ENCODE results near the gene FNDC7. TPM values are rescaled to one million over a fixed set of nuclear protein-coding genes. Genes with fewer than 3 reads are reported as not detected.

Gene FNDC7
- total RNA-seq, 2 experiments from 2014 or later = 0.05 TPM; not detected in 1

DNA sequence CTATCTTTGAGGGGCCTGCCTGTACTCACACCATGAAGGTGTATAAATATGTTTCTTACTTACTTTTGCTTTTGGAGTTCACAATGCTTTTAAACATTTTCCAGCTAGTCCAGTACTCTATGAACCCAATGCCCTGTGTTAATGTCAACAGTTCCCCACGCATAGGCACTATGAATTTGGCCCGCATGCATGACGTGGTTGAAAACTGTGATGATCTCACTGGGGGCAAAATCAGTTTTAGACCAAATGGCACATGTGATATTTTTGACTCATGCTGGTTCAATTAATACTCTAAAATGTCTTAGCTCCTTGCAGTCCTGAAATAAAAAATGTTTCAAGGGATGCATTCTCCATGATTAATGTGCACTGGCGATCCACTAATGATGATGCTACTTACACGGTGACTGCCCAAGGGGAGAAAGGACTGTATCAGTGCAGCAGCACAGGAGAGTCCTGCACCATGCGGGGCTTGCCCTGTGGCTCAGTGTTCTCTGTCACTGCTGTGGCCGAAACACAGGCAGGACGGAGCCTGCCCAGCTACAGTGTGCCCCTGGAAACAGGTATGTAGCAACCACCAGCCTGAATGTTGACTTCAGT is 15.7 kb downstream of the FNDC7 start:
- H3K4me3 Mint-ChIP-seq = no peak overlapping the region
- H3K9me3 Mint-ChIP-seq = no peaks in the 10 kb centered on the region
- no peak overlapping the region for H3K27ac Mint-ChIP-seq
- no peaks in the 10 kb centered on the region for H3K4me1 Mint-ChIP-seq
- POLR2A ChIA-PET = no interaction called here
- no peaks in the 10 kb centered on the region for H3K36me3 Mint-ChIP-seq (ENCODE audit: low read depth)
- H3K27me3 Mint-ChIP-seq = peaks cover 9% of the 10 kb centered on the region
- no peak for DNase-seq
- CTCF ChIA-PET = interaction anchor here (1.5 kb wide), 1 partner anchor 10 kb away, joined by 3 read pairs; no protein-coding TSS in a partner anchor

DNA sequence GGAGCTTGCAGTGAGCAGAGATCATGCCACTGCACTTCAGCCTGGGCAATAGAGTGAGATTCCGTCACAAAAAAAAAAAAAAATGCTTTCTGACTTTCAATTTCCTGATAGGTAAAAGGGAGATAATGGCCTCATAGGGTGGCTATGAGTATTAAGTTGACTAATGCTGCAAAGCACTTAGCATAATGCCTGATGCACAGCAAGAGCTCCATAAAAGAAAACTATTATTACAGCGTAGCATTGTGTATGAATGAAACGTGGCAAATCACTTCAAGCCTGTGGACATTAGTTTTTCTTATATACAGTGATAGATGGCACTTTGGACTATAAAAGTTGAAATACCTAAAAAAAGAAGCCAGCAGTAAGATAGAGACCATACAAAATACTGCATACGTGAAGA is 16.8 kb downstream of the FNDC7 start:
- ChIA-PET POLR2A (no interaction called here), CTCF (interaction anchor here (0.7 to 1.5 kb wide), 3 partner anchors 9 to 887 kb away, joined by 3 read pairs; no protein-coding TSS in a partner anchor)
- Mint-ChIP-seq H3K27me3 (peaks cover 9% of the 10 kb centered on the region), H3K27ac (no peak overlapping the region), H3K4me1 (no peaks in the 10 kb centered on the region), H3K4me3 (no peak overlapping the region), H3K36me3 (ENCODE audit: low read depth) (no peaks in the 10 kb centered on the region), H3K9me3 (no peaks in the 10 kb centered on the region)
- DNase-seq = no peak

DNA sequence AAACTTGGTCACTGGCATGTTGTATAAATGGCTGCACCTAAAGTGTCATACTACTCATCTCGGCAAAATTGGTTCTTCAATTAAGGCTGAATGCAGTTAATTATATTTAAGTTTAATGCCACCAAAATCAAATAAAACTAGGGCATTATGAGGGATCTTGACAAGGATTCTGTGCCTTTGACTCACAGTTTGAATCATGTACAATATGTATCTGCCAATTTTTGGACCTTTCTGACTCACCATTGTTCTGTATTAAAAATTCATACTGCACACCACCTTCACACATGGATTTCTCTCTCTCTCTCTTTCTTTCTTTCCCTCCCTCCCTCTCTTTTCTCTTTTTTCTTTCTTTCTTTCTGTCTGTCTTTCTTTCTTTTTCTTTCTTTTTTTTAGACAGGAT is 19.7 kb downstream of the FNDC7 start:
- DNase-seq = no peak
- no peaks in the 10 kb centered on the region for H3K36me3 Mint-ChIP-seq (ENCODE audit: low read depth)
- ChIA-PET CTCF (no interaction called here), POLR2A (no interaction called here)
- H3K27me3 Mint-ChIP-seq = peaks cover 13% of the 10 kb centered on the region
- H3K4me3 Mint-ChIP-seq = no peak overlapping the region
- no peak overlapping the region for H3K27ac Mint-ChIP-seq
- H3K4me1 Mint-ChIP-seq = no peaks in the 10 kb centered on the region
- no peaks in the 10 kb centered on the region for H3K9me3 Mint-ChIP-seq

- DNase-seq = no peak
- no peaks in the 10 kb centered on the region for H3K36me3 Mint-ChIP-seq (ENCODE audit: low read depth)
- peaks cover 13% of the 10 kb centered on the region for H3K27me3 Mint-ChIP-seq
- ChIA-PET POLR2A (interaction anchor here (1.1 kb wide), 1 partner anchor 73 kb away, joined by 3 read pairs; no protein-coding TSS in a partner anchor), CTCF (interaction anchor here (1.1 to 1.3 kb wide), 2 partner anchors 10 to 94 kb away, joined by 3 to 4 read pairs; no protein-coding TSS in a partner anchor)
- no peaks in the 10 kb centered on the region for H3K9me3 Mint-ChIP-seq
- H3K4me3 Mint-ChIP-seq = no peak overlapping the region
- H3K27ac Mint-ChIP-seq = no peak overlapping the region
- H3K4me1 Mint-ChIP-seq = no peaks in the 10 kb centered on the region
These were observed 21.6 kb downstream of the FNDC7 start for GRCh38 chr1:108734171-108734865.

DNA sequence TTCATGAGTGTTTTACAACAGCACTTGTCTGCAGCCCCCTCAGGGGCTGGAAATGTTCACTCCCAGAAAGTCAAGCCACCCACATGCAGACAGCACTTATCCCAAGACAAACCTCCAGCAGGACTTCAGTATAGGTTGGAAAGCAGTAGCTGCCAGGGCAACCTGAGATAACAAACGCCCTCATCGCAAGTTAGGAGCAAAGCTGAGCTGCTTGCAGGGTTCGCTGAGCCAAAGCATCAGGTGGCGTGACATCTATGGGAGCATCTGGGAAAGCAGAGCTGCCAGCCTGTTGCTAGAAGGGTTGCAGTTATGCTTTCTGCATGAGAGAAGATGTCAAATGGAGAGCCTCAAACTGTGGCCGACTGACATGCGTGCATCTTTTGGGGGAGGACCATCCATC is 29.5 kb downstream of the FNDC7 start:
- ChIA-PET CTCF (interaction anchor here (0.9 kb wide), 1 partner anchor 27 kb away, joined by 3 read pairs; no protein-coding TSS in a partner anchor), POLR2A (interaction anchor here (3.0 kb wide), 1 partner anchor 51 kb away, joined by 14 read pairs; the partner anchor contains the start of gene PRPF38B)
- Mint-ChIP-seq H3K27me3 (no peaks in the 10 kb centered on the region), H3K36me3 (ENCODE audit: low read depth) (peaks cover 8% of the 10 kb centered on the region), H3K4me1 (peaks cover 10% of the 10 kb centered on the region), H3K4me3 (no peak overlapping the region), H3K9me3 (no peaks in the 10 kb centered on the region), H3K27ac (no peak overlapping the region)
- DNase-seq = no peak

- Mint-ChIP-seq H3K36me3 (ENCODE audit: low read depth) (peaks cover 30% of the 10 kb centered on the region), H3K4me3 (peak overlapping the region; percentile 93), H3K4me1 (peaks cover 35% of the 10 kb centered on the region), H3K27me3 (no peaks in the 10 kb centered on the region), H3K9me3 (no peaks in the 10 kb centered on the region), H3K27ac (peak overlapping the region; percentile 95)
- CTCF ChIA-PET = interaction anchor here (0.9 to 1.0 kb wide), 3 partner anchors 9 to 99 kb away, joined by 3 to 4 read pairs (median 3); no protein-coding TSS in a partner anchor
- DNase-seq = no peak
- POLR2A ChIA-PET = interaction anchor here (2.5 to 5.5 kb wide), 2 partner anchors 43 to 53 kb away, joined by 10 to 57 read pairs; partner anchors contain the start of gene PRPF38B
These were observed 33.3 kb downstream of the FNDC7 start for GRCh38 chr1:108745980-108746381.

DNA sequence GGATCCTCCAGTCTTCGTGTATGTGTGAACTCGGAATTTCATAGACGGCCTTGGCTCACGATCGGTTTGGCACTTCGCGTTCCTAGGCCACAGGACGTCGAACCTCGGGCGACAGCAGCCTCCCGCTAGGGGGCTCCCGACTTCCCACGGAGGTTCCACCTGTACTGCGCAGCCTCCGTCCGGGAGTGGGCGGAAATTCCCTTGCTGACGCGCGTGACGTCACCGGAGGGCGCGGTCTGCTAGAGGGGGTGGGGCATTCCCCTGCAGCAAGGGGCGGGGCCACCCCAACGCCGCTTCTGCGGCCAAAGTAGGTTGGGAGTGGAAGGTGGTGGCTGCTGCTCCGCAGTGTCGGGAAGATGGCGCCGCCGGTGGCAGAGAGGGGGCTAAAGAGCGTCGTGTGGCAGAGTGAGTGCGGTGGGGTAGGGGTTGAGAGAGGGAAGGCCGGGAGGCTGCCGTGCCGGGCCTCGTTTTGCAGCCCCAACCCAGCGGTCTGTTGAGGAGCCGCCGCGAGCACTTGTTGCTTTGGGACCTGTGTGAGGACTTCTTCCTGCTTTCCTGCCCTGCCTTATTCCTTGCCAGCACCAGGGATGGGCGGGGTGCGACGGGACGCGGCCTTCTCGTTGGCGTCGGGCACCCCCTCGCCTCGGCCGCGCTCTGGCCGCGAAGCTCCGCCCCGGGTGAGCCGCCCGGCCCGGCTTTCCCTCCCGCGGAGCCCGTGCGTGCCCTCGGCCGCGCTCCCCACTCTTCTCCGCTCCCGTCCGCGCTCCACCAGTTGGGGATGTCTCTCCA is 33.9 kb downstream of the FNDC7 start, which contains the start of gene STXBP3:
Gene STXBP3 (plus strand): TSS at position 293 of the 789 bp plus-strand sequence. CDS start 64 bp downstream, at position 357.
- POLR2A ChIA-PET = interaction anchor here (1.0 to 5.5 kb wide), 3 partner anchors 43 to 132 kb away, joined by 3 to 57 read pairs (median 10); partner anchors contain the start of gene PRPF38B

DNA sequence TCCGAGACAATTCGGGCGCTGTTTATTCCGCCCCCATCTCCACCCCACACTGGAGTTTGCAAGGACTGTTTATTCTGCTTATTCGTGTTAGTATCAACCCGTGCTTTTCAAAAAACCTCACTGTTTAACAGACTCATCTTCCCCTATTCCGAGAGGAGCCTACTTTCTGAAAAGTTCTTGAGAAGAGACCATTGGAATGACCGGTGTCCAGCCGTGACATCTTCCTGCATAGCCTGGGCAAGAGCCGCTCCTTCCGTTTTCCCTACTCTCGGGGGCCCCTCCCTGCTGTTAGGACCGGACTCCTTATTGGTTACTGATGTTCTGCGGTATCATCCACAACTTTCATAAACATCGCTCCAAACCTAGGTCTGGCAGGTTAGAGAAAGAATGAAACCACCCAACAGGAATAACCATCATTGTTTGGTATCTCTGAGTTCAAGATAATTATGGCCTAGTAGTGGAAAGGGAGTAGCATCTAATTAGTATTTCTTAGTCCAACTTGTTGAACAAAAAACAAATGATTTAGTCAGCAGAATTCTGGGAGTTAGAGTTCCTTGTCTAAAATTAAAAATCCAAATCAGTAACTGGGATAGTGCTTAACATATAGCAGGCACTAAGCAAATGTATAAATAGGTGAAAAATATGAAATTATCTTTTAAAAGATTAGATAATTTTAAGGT is 34.6 kb downstream of the FNDC7 start:
- H3K27me3 Mint-ChIP-seq = no peaks in the 10 kb centered on the region
- peak overlapping the region; percentile 93 for H3K4me3 Mint-ChIP-seq
- peaks cover 31% of the 10 kb centered on the region for H3K36me3 Mint-ChIP-seq (ENCODE audit: low read depth)
- CTCF ChIA-PET = interaction anchor here (1.0 kb wide), 2 partner anchors 55 to 187 kb away, joined by 3 to 4 read pairs; partner anchors contain the start of genes EEIG2 and PRPF38B
- peak; percentile 49 for DNase-seq
- H3K27ac Mint-ChIP-seq = peak overlapping the region; percentile 89
- POLR2A ChIA-PET = interaction anchor here (1.0 to 5.5 kb wide), 2 partner anchors 54 to 132 kb away, joined by 3 to 57 read pairs; partner anchors contain the start of gene PRPF38B
- H3K4me1 Mint-ChIP-seq = peaks cover 30% of the 10 kb centered on the region
- no peaks in the 10 kb centered on the region for H3K9me3 Mint-ChIP-seq

More for the DNA sequence above, 33.9 kb downstream of the FNDC7 start, which contains the start of gene STXBP3:
- CTCF ChIA-PET = interaction anchor here (1.0 kb wide), 3 partner anchors 10 to 186 kb away, joined by 3 to 4 read pairs (median 3); partner anchors contain the start of genes EEIG2 and PRPF38B
- peak; percentile 100 for DNase-seq
- peak within 1 kb of the TSS; percentile 95 for H3K27ac Mint-ChIP-seq
- H3K27me3 Mint-ChIP-seq = no peaks in the 10 kb centered on the region
- no peaks in the 10 kb centered on the region for H3K9me3 Mint-ChIP-seq
- peaks cover 31% of the 10 kb centered on the region for H3K4me1 Mint-ChIP-seq
- peaks cover 31% of the 10 kb centered on the region for H3K36me3 Mint-ChIP-seq (ENCODE audit: low read depth)
- H3K4me3 Mint-ChIP-seq = peak within 1 kb of the TSS; percentile 93

DNA sequence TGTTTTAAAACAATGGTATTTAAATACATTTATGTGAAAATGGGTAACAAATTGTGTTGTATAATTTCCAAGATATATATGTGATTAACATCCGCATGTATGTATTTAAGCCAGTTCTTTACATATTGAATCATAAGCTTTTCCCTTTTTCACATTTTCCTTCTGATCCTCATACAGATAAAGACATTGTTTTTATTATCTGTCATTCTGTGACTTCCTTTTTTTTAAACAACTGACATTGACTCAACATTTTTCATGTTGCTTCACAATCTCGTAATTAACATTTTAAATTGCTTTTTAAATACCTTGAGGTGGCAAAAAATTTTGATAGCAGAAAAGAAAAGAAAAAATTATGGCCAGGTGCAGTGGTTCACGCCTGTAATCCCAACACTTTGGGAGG is 35.2 kb downstream of the FNDC7 start:
- no peaks in the 10 kb centered on the region for H3K27me3 Mint-ChIP-seq
- POLR2A ChIA-PET = interaction anchor here (1.1 to 5.5 kb wide), 3 partner anchors 43 to 187 kb away, joined by 3 to 57 read pairs (median 3); partner anchors contain the start of genes EEIG2 and PRPF38B
- CTCF ChIA-PET = interaction anchor here (1.6 kb wide), 1 partner anchor 365 kb away, joined by 3 read pairs; a partner anchor contains a TSS

DNA sequence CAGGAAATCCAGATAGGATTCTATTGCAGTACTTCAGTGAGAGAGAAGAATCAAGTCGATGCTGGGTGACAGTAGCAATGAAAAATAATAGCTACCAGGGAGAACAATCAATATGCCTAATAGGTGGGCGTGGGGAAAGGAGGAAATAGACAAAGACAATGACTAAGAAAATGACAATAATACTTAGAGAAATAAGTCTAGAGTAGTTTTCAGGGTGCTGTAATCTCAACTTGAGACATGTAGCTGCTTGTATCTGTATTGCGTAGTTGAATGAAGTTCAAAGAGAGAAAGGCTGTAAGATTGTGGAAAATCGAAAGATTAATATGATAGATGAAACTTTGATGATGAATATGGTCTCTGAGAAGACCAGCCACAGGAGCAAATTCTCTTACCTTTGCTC is 36.4 kb downstream of the FNDC7 start:
- Mint-ChIP-seq H3K9me3 (no peaks in the 10 kb centered on the region), H3K4me3 (no peak overlapping the region), H3K4me1 (peaks cover 35% of the 10 kb centered on the region), H3K27me3 (no peaks in the 10 kb centered on the region), H3K27ac (no peak overlapping the region), H3K36me3 (ENCODE audit: low read depth) (peaks cover 38% of the 10 kb centered on the region)
- CTCF ChIA-PET = interaction anchor here (1.6 kb wide), 1 partner anchor 364 kb away, joined by 3 read pairs; a partner anchor contains a TSS
- POLR2A ChIA-PET = interaction anchor here (0.6 to 5.5 kb wide), 4 partner anchors 45 to 528 kb away, joined by 3 to 57 read pairs (median 3); partner anchors contain the start of genes EEIG2 and PRPF38B
- no peak for DNase-seq

More for the DNA sequence above, 35.2 kb downstream of the FNDC7 start:
- DNase-seq = no peak
- peak overlapping the region; percentile 19 for H3K4me3 Mint-ChIP-seq
- H3K36me3 Mint-ChIP-seq (ENCODE audit: low read depth) = peaks cover 35% of the 10 kb centered on the region
- no peak overlapping the region for H3K27ac Mint-ChIP-seq
- H3K4me1 Mint-ChIP-seq = peaks cover 33% of the 10 kb centered on the region
- no peaks in the 10 kb centered on the region for H3K9me3 Mint-ChIP-seq

GRCh38 chr1:108750476-108751181 is 37.9 kb downstream of the FNDC7 start:
- no peaks in the 10 kb centered on the region for H3K9me3 Mint-ChIP-seq
- no peaks in the 10 kb centered on the region for H3K27me3 Mint-ChIP-seq
- ChIA-PET CTCF (interaction anchor here (0.6 kb wide), 1 partner anchor 15 kb away, joined by 3 read pairs; no protein-coding TSS in a partner anchor), POLR2A (interaction anchor here (1.0 to 1.1 kb wide), 2 partner anchors 58 kb away, joined by 4 to 5 read pairs; partner anchors contain the start of gene PRPF38B)
- DNase-seq = no peak
- no peak overlapping the region for H3K27ac Mint-ChIP-seq
- H3K4me3 Mint-ChIP-seq = no peak overlapping the region
- H3K36me3 Mint-ChIP-seq (ENCODE audit: low read depth) = peaks cover 49% of the 10 kb centered on the region
- H3K4me1 Mint-ChIP-seq = peaks cover 35% of the 10 kb centered on the region
